Fibroblast of gingiva (primary cell): ENCODE results near the gene LSM14A.
"Not testable (repeated sequence)": the region's sequence is repeated elsewhere in the genome, so short reads cannot be mapped to it uniquely, and the experiment has no call there.

Experiments
- DNase-seq: peaks from one replicate; pipeline ENCODE4 v3.0.0-alpha.2; 2011; ENCODE audit warnings: low read depth

LSM14A gene

DNA sequence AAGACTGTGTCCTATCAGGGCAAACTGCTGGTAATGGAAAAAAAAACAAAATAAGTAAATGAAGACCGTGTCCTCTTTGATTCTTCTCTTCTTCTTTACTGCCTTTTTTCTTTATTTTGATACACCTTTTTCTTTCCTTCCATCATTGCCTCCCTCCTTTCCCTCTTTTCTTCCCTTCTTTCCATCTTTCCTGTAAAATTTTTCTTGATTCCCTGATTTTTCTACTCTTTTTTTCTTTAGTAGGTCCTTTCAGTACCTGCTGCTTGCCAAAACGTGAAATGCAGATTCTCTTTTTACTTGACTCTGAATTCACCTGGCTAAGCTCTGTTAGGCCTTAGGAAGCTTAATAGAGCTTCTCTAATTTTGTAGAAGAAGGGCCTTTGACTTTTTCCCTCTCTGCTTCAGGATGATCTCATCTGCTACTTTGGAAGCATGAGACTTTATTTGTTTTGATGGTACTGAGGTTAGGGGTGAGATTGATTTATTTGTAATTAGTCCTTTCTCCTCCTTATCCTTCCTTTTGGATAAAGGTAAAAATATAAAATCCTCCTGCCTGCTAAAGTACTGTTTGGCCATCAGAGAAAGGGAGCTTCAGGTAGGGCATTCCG, 19.2 kb downstream of the LSM14A start:
- no peak for DNase-seq

DNA sequence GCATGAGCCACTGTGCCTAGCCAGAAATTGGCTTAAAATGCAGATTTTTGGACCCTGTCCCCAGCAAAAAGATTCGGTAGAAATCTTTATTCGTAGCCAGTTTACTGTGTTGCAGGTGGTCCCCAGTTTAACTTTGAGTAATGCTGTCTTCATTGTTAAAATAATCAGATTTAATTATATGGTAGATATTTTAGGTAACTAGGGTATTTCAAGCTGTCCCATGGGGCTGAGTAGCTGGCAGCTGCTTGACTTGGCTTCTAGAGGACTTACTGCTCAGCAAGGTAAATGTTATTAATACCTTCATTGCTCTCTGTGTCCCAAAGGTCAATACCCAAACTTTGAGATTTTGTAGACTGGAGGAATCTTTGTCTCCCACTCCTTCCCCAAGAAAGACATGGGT, 21.1 kb downstream of the LSM14A start:
- DNase-seq = no peak

DNA sequence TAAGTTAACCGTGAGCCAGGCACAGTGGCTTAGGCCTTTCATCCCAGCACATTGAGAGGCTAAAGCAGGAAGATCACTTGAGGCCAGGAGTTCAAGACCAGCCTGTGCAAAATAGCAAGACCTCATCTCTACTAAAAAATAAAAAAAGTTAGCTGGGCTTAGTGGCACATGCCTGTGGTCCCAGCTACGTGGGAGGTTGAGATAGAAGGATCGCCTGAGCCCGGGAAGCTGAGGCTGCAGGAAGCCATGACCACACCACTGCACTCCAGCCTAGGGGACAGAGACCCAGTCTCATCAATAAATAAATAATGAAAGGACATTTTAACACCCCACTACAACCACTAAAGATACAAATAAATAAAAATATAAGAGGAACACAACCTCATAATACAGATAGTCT, 21.6 kb downstream of the LSM14A start:
- no peak for DNase-seq

DNA sequence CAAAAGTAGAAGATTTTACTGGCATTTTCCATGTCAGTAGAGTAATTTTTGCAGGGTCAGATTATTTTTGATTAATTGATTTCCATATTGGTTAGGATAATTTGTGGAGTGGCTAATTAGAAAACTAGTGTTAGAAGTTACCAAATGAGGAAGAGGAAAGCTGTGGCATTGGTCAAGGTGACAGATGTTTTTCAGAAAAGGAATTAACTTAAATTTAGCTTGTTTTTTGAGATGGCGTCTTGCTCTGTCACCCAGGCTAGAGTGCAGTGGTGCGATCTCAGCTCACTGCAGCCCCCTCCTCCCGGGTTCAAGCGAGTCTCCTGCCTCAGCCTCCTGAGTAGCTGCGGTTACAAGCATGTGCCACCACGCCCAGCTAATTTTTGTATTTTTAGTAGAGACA, 28.8 kb downstream of the LSM14A start:
- no peak for DNase-seq

DNA sequence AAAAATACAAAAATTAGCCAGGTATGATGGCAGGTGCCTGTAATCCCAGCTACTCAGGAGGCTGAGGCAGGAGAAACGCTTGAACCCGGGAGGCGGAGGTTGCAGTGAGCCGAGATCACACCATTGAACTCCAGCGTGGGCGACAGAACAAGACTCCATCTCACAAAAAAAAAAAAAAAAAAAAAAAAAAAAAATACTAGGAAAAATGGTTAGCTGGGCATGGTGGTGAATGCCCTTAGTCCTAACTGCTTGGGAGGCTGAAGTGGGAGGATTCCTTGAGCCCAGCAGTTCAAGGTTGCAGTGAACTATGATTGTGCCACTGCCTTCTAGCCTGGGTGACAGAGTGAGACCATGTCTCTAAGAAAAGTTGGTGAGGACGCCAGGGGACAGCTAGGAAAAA, 33.0 kb downstream of the LSM14A start:
- not testable (repeated sequence) for DNase-seq

DNA sequence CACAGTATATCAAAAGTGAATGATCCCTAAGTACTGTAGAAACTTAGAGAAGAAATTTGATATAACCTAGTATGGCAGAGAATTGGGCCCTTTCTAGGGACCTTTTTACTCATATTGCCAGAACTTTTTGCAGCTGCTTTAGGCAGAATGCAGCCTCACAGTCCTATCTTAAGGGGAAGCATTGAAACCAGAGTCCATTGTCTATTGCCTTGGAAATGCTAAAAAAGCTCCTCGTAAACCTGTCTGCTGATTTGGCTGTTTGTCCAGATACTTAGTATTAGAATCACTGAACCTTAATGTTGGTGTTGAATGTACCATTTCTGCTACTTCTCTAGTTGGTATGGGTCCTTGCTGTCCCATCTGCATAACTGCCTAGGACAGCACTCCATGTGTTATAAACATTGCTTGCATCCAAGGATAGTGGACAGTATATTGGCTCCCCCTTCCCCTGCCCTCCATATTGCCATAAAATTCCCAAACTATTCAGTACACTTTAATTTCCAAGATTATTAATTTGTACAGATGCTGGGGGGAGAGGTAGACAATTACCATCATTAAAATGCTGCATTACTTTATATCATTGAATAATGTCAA, 36.1 kb downstream of the LSM14A start:
- DNase-seq = no peak

DNA sequence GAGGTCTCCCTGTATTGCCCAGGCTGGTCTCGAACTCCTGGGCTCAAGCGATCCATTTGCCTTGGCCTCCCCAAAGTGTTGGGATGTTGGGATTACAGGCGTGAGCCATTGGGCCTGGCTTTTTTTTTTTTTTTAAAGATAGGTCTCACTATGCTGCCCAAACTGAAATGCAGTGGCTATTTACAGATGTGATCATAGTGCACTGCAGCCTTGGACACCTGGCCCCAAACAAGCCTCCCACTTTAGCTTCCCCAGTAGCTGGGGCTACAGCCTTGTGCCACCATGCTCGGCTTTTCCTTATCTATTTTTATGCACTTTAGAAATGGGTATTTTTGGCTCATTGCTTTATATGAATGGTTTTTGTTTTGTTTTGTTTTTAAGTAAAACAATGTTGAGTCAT, 37.4 kb downstream of the LSM14A start:
- no peak for DNase-seq

DNA sequence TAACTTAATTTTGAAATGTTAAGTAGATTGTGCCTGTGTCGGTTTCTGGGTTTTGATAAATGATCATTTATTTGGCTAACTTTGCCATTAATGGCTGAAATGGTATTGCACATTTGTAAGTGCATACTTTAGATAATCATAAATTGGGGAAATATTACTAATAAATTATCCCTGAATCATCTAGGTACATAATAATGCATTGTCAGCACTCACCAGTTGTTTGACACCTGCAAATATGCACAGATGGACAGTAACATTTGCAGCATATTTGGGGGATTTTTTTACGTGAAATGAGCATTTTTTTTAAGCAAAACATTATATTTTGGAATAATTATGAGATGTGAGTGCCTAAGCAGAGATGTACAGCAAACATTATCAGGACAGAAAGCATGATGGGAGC, 41.0 kb downstream of the LSM14A start:
- no peak for DNase-seq

DNA sequence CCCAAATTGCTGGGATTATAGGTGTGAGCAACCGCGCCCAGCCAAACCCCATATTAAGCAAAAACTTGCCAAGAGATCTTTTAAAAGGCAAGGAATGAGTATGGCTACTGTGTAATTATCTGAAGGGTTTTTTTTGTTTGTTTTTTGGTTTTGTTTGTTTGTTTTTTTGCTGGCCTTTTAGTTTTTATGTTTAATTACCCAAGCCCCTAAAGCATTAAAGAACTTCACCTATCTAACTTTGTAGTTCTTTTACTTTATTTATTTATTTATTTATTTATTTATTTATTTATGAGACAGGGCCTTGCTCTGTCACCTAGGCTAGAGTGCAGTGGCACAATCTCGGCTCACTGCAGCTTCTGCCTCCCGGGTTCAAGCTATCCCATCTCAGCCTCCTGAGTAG, 41.7 kb downstream of the LSM14A start:
- DNase-seq = no peak

DNA sequence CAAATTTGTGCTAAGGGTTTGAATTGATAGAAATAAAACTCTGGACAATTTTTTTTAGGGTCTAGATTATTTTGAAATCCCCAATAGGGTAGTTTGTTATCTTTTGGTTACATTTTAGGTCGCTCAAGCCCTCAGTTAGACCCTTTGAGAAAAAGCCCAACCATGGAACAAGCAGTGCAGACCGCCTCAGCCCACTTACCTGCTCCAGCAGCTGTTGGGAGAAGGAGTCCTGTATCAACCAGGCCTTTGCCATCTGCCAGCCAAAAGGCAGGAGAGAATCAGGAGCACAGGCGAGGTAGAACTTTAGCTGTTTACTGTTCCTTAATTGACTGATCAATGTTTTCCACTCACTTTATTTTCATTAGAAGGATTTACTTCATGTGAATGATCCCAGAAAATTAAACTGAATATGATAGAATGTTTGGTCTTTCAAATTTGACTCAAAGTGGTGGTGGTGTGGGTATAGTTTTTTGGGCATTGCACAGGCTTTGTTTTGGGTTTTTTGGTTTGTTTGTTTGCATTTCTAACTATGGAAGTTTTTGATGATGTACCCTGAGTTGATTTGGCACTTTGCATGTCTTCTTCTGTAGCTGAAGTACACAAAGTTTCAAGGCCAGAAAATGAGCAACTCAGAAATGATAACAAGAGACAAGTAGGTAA, 42.8 kb downstream of the LSM14A start:
- DNase-seq = no peak

DNA sequence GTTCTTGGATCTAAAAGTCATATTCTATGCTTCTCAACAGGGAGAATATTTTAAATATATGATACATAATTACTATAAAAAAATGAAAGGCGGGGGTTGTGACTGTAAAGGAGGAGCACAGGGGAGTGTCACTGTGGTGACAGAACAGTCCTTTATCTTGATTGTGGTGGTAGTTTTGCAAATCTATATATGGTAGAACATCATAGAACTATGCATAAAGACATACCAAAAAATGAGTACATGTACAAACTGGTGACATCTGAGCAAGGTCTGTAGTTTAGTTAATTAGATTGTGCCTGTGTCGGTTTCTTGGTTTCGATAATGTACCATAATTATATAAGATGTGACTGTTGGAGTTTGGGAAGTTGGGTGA, 43.3 kb downstream of the LSM14A start:
- DNase-seq = no peak

DNA sequence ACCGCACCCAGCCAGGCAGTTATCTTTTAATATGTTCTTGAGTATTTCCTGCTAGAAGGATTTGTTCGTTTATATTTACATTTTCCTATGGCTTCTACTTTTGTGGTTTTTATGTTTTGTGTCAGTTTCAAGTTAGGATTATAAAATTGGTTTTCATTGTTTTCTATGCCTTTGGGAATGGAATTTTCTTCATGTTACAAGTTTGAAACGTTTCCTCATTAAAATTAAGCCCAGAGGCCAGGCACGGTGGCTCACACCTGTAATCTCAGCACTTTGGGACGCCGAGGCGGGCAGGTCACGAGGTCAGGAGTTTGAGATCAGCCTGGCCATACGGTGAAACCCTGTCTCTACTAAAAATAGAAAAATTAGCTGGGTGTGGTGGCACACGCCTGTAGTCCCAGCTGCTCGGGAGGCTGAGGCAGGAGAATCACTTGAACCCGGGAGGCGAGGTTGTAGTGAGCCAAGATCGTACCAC, 44.5 kb downstream of the LSM14A start:
- DNase-seq = not testable (repeated sequence)

DNA sequence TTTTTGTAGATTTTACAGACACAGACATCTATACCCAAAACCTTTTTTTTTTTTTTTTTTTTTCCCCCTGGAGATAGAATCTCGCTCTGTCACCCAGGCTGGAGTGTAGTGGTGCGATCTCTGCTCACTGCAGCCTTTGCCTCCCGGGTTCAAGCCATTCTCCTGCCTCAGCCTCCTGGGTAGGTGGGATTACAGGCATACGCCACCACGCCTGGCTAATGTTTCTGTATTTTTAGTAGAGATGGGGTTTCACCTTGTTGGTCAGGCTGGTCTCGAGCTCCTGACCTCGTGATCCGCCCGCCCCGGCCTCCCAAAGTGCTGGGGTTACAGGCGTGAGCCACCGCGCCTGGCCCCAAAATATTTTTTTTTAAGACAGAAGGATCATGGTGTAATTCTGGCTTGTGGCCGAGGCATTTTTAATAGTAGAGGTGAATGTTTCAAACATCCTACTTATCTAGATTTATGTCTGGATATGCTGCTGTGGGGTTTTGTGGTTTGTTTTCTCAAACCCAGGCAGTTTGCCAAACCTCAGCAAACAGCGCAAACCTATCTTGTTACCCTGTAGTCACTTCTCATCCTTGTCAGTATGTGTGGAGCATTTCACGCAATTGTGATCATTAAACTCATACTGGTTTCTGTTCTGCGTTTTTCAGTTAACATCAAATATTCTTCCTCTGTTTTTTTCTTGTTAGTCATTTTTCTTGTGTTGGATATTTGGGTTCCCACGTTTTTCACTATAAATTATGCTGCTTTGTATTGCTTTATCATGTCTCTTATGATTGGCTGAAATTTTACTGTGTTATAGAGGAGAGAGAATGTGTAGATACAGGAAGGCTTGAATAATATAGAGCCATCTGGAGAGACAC, 45.9 kb downstream of the LSM14A start:
- peak; percentile 89 for DNase-seq

DNA sequence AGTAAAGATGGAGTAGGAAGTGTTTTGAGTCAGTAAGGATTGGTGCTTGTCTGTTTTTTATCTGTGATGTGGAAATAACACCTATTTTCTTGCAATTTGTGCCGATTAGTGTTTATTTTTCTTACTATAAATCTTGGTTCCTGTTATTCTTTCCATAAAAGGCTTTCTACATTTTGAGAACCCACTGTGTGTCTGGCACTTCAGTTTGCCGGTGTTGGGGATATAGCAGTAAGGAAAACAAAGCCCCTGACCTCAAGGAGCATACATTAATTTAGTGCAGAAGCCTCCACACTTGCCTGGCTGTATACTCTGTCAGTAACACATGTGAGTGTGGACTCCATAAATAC, 46.5 kb downstream of the LSM14A start:
- no peak for DNase-seq

DNA sequence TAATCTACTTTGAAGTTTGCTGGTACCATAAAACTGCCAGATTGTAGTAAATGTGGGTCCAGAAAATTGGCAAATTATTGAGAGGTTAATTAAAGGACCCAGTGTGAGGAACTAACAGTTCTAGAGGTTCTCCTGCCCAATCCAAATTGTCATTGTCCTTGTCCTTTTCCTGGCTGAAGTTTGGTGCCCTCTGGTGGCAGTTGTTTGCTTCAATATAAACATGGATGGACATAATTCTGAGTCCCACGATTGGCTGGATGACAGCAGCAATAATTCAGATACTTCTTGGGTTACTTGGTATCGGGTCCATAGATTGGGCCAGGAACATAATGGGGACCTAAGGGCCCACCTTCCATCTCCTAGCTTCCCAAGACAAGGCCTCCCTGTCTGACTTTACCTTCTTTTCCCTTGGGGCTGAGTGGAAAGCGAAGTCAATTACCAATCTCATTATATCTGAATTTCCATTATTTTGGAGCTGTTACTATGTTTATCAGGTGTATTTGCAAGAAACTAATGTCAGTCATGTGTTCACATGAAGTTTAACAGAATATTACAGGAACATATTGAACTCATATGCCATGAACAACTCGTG, 48.3 kb downstream of the LSM14A start:
- peak; percentile 51 for DNase-seq

DNA sequence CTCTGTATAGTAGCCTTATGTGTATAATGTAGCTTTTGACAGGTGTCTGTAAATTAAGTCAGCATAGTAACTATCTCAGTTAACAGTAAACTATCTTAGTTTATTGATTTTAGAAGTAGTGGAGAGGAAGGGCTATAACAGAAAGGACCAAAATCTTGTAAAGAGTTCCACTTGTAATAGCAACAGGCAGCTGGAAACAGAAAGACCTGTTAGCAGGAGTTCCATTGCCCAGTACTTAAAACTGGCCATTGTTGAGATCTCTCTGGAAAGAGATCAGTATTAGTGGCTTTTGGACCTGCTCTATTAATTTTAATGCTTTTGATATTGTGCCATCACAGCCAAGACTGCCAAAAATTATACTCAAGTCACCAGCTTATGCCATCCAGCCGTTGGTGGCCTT, 50.1 kb downstream of the LSM14A start:
- DNase-seq = no peak

DNA sequence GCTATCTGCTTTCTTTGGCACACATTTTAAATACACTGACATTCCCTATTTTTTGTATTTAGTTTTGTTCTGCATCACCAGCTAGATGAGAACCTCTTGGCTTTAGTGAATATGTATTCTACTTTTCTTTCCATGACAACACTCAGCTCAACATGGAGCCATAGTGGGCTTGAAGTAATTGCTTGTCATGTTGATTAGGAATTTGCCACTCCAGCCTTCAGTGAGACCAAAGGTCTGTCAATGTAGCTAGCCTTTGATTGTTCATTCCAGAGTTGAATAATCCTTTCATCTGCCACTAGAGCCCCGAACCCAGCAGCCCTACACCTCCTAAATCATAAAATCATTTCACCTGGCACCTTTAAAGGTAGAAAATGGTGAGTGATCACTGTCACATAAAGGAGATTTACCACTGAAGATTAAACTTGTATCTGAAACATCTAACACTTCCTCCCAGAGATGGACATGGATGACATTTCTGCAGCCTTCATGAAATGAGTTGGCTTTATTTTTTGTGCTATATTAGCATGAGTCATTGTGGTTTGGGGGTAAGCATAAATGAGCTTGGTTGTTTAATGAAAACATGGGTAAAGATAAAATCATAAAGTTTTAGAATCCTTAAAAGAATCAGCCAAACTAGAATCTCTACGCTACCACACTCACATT, 52.8 kb downstream of the LSM14A start:
- peak; percentile 25 for DNase-seq

DNA sequence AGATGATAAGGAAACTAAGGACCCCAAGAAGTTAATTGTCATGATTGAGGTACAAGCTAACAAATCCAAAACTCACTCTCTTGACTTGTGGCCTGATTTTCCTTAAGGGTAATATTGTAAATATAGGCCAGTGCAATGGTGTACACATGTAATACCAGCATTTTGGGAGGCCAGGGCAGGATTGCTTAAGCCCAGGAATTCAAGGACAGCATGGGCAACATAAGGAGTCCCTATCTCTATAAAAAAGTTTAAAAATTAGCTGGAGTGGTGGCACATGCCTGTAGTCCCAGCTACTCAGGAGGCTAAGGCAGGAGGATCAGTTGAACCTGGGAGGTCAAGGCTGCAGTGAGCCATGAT, 53.3 kb downstream of the LSM14A start:
- DNase-seq = peak; percentile 45

DNA sequence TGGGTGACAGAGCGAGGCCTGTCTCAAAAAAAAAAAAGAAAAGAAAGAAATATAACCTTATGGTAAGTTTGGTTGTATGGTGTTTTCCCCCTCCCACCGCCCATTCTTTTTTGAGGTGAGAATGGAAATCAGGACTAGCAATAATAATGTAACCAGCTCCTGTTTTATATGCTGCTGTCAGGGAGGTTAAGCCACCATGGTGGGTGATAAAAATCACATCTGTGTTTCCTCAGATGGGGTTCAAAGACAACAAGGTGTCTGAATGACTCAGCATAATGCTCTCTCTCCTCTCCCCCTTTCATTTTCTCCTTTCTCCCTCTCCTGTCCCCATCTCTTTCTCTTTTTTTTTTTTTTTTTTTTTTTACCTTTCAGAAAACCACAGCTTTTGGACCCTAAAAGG, 53.7 kb downstream of the LSM14A start:
- DNase-seq = no peak

DNA sequence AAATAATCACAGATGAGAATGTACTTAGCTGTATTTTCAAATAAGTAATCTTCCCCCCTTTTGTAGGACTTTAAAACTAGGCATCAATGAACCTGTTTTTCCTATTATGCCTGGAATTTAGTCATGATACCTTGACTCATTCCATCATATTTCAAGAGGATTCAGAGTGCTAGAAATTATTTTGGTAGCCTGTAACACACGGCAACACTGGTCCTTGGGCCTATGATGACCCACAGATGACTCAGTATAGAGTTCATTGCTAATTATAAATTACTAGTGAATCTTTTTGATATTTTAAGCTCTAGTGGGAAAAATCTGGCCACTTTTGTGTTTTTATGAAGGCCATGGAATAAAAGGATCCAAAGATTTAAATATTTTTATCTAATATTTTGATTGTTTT, 56.0 kb downstream of the LSM14A start:
- no peak for DNase-seq

DNA sequence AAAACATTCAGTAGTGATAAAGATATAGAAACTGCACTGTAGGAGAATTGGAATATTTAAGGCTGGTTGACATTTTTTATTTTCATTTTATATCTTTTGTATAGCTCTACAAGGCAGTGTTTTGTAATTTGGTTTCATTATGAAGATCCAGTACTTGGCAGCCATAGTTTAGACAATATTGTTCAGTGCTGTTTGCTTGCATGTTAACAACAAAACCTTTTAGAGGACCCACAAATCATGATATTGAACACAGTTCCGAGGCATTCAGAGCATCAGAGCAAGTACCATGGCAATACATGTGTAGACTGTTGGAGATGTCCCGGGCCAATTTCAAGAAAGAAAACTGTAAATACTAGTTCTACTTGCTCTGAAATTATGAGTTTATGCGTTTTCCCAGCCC, 56.5 kb downstream of the LSM14A start:
- no peak for DNase-seq

DNA sequence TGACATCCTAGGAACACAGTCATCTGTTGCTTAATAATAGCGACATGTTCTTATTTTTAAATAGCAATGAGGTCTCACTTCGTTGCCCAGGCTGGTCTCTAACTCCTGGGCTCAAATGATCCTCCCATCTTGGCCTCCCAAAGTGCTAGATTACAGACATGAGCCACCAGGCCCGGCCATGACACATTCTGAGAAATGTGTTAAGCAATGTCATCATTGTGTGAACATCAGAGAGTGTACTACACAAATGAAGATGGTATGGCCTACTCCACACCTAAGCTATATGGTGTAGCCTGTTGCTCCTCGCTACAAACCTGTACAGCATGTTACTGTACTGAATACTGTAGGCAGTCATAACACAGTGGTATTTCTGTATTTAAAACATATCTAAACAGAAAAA, 57.4 kb downstream of the LSM14A start:
- DNase-seq = no peak
